MM.1S (cell line): Measurements from ENCODE around the gene FAM234B.

Source experiments
- DNase-seq: peaks from one replicate; pipeline ENCODE4 v3.0.0-alpha.2; 2015
- H2AFZ ChIP-seq: fragments of 300-600 bp; sonication (generic); 2 replicates; pipeline ENCODE4 v1.6.0; 2016; ENCODE audit warnings: antibody characterized with exemption, low read length
- H3F3A ChIP-seq: fragments of 300-600 bp; sonication (generic); 2 replicates; pipeline ENCODE4 v1.6.1; 2016; ENCODE audit warnings: mild to moderate bottlenecking, antibody characterized with exemption, low read length, moderate library complexity, mixed read lengths; ENCODE audit not compliant: insufficient read depth
- H3K27ac ChIP-seq: fragments of 300-600 bp; sonication (generic); 2 replicates; pipeline ENCODE4 v1.5.1; 2016; ENCODE audit warnings: mild to moderate bottlenecking, low read length
- H3K27me3 ChIP-seq: fragments of 300-600 bp; sonication (generic); replicated peaks from 2 replicates; pipeline ENCODE4 v1.6.0; 2016; ENCODE audit warnings: low read length; ENCODE audit not compliant: insufficient read depth
- H3K36me3 ChIP-seq: fragments of 300-600 bp; sonication (generic); replicated peaks from 2 replicates; pipeline ENCODE4 v1.6.1; 2016; ENCODE audit warnings: mild to moderate bottlenecking, low read length, mixed read lengths; ENCODE audit not compliant: insufficient read depth
- H3K4me1 ChIP-seq: fragments of 300-600 bp; sonication (generic); 2 replicates; pipeline ENCODE4 v1.6.1; 2016; ENCODE audit warnings: low read length, mixed read lengths
- H3K4me2 ChIP-seq: fragments of 300-600 bp; sonication (generic); 2 replicates; pipeline ENCODE4 v1.6.0; 2016; ENCODE audit warnings: low read depth, low read length
- H3K4me3 ChIP-seq: fragments of 300-600 bp; sonication (generic); 2 replicates; pipeline ENCODE4 v1.5.1; 2016; ENCODE audit warnings: low read length, mixed read lengths
- H3K79me2 ChIP-seq: fragments of 300-600 bp; sonication (generic); 2 replicates; pipeline ENCODE4 v1.6.1; 2016; ENCODE audit warnings: mixed run types, low read length, mixed read lengths
- H3K9ac ChIP-seq: fragments of 300-600 bp; sonication (generic); 2 replicates; pipeline ENCODE4 v1.6.1; 2016; ENCODE audit warnings: low read length, mixed read lengths
- H3K9me2 ChIP-seq: fragments of 300-600 bp; sonication (generic); replicated peaks from 2 replicates; pipeline ENCODE4 v1.6.1; 2016; ENCODE audit warnings: mild to moderate bottlenecking, low read length, mixed read lengths; ENCODE audit not compliant: insufficient read depth
- H3K9me3 ChIP-seq: fragments of 300-600 bp; sonication (generic); replicated peaks from 2 replicates; pipeline ENCODE4 v1.6.1; 2016; ENCODE audit warnings: mild to moderate bottlenecking, low read length, mixed read lengths; ENCODE audit not compliant: insufficient read depth
- H4K20me1 ChIP-seq: fragments of 300-600 bp; sonication (generic); 2 replicates; pipeline ENCODE4 v1.6.1; 2016; ENCODE audit warnings: mild to moderate bottlenecking, low read length, moderate library complexity, mixed read lengths; ENCODE audit not compliant: insufficient read depth
- CTCF ChIP-seq: fragments of 300-600 bp; sonication (generic); IDR thresholded peaks from 2 replicates; pipeline ENCODE4 v1.5.1; 2016; ENCODE audit warnings: antibody characterized with exemption, low read length, mixed read lengths
- EZH2 ChIP-seq: fragments of 300-600 bp; sonication (generic); optimal IDR thresholded peaks from 2 replicates; pipeline ENCODE3; 2017; ENCODE audit warnings: low read depth, mild to moderate bottlenecking, antibody characterized with exemption, low read length, mixed read lengths
- EZH2phosphoT487 ChIP-seq: fragments of 300-600 bp; sonication (generic); IDR thresholded peaks from 2 replicates; pipeline ENCODE4 v1.6.1; 2018; ENCODE audit warnings: antibody characterized with exemption, low read length

FAM234B gene

GRCh38 chr12:13102461-13103195, 58.4 kb downstream of the FAM234B start:
- Histone ChIP-seq H3K4me3 (peak overlapping the region; percentile 75; the same call in 1 of the 2 replicates), H3F3A (peaks cover 14% of the 10 kb centered on the region), H3K4me2 (peak overlapping the region; percentile 94), H3K79me2 (no peaks in the 10 kb centered on the region), H3K27ac (peak overlapping the region; percentile 97; the same call in 1 of the 2 replicates), H3K36me3 (no peaks in the 10 kb centered on the region), H4K20me1 (no peaks in the 10 kb centered on the region), H3K27me3 (no peaks in the 10 kb centered on the region), H3K9ac (peak overlapping the region; percentile 98; the same call in 1 of the 2 replicates), H2AFZ (peak overlapping the region; percentile 88), H3K4me1 (peaks cover 37% of the 10 kb centered on the region), H3K9me3 (no peaks in the 10 kb centered on the region), H3K9me2 (no peaks in the 10 kb centered on the region)
- DNase-seq = no peak
- TF ChIP-seq EZH2 = no peak
- no peak for TF ChIP-seq EZH2phosphoT487
- TF ChIP-seq CTCF = no peak

- no peaks in the 10 kb centered on the region for H3K36me3 ChIP-seq
- H2AFZ ChIP-seq = peak within 1 kb of the TSS; percentile 88
- H3F3A ChIP-seq = peaks cover 10% of the 10 kb centered on the region
- H3K9me3 ChIP-seq = no peaks in the 10 kb centered on the region
- no peaks in the 10 kb centered on the region for H3K79me2 ChIP-seq
- H3K9ac ChIP-seq = peak within 1 kb of the TSS; percentile 98; the same call in 1 of the 2 replicates
- peak within 1 kb of the TSS; percentile 94; the same call in 1 of the 2 replicates for H3K4me2 ChIP-seq
- no peaks in the 10 kb centered on the region for H4K20me1 ChIP-seq
- no peak within 1 kb of the TSS for H3K4me3 ChIP-seq
- no peaks in the 10 kb centered on the region for H3K9me2 ChIP-seq
- H3K27ac ChIP-seq = peak within 1 kb of the TSS; percentile 97; the same call in 1 of the 2 replicates
- TF ChIP-seq EZH2phosphoT487 (no peak), EZH2 (no peak), CTCF (no peak)
- no peaks in the 10 kb centered on the region for H3K27me3 ChIP-seq
- DNase-seq = no peak
- peaks cover 34% of the 10 kb centered on the region for H3K4me1 ChIP-seq
Observed at GRCh38 chr12:13103391-13104033, 59.3 kb downstream of the FAM234B start, which contains the start of gene GSG1. GSG1 (minus strand) TSS chr12:13103667; CDS start chr12:13103512, 155 bp downstream.

- H3K9me2 ChIP-seq = no peaks in the 10 kb centered on the region
- H3F3A ChIP-seq = peaks cover 10% of the 10 kb centered on the region
Observed at GRCh38 chr12:13104409-13104808, 60.2 kb downstream of the FAM234B start.

More at GRCh38 chr12:13104409-13104808, 60.2 kb downstream of the FAM234B start:
- DNase-seq = no peak
- H3K9me3 ChIP-seq = no peaks in the 10 kb centered on the region
- H3K27me3 ChIP-seq = no peaks in the 10 kb centered on the region
- H2AFZ ChIP-seq = no peak overlapping the region
- TF ChIP-seq EZH2 = no peak
- no peak for TF ChIP-seq CTCF
- no peak for TF ChIP-seq EZH2phosphoT487
- no peaks in the 10 kb centered on the region for H3K79me2 ChIP-seq
- no peak overlapping the region for H3K4me3 ChIP-seq
- no peaks in the 10 kb centered on the region for H3K36me3 ChIP-seq
- no peak overlapping the region for H3K9ac ChIP-seq
- no peaks in the 10 kb centered on the region for H4K20me1 ChIP-seq
- no peak overlapping the region for H3K4me2 ChIP-seq
- H3K27ac ChIP-seq = no peak overlapping the region
- H3K4me1 ChIP-seq = peaks cover 25% of the 10 kb centered on the region
